WTC11 (cell line): Measurements from ENCODE around the gene PC. TPM values are rescaled to one million over a fixed set of nuclear protein-coding genes. Genes with fewer than 3 reads are reported as not detected.

Experiments used
- ATAC-seq: fragments of 200-7000 bp; cut with Tn5 transposase; 2 replicates; pipeline ENCODE4 v1.10.0; 2021; ENCODE audit warnings: mild to moderate bottlenecking, moderate library complexity
- CTCF ChIA-PET: fragments of 300-600 bp; sonication (Branson Sonifier 250); formaldehyde crosslinking; loops from one replicate; lab custom pipeline; 2021; ENCODE audit warnings: antibody characterized with exemption; lab: Charles Lee
- POLR2A ChIA-PET: fragments of 350-600 bp; sonication (Branson Sonifier 250); formaldehyde crosslinking; loops from one replicate; lab custom pipeline; 2021; ENCODE audit warnings: antibody characterized with exemption; lab: Charles Lee
- DNase-seq: peaks from one replicate; pipeline ENCODE4 v3.0.0; 2021; ENCODE audit warnings: low spot score
- H3K27ac Mint-ChIP-seq: 2 replicates; pipeline ENCODE4 v1.8.0; 2021; ENCODE audit warnings: mixed read lengths
- H3K27me3 Mint-ChIP-seq: 2 replicates; pipeline ENCODE4 v1.8.0; 2021; ENCODE audit warnings: low read depth, mild to moderate bottlenecking, moderate library complexity, mixed read lengths
- H3K36me3 Mint-ChIP-seq: 2 replicates; pipeline ENCODE4 v1.8.0; 2021; ENCODE audit warnings: mixed read lengths
- H3K4me1 Mint-ChIP-seq: 2 replicates; pipeline ENCODE4 v1.8.0; 2022; ENCODE audit warnings: mixed read lengths
- H3K4me3 Mint-ChIP-seq: 2 replicates; pipeline ENCODE4 v1.8.0; 2021; ENCODE audit warnings: mild to moderate bottlenecking, moderate library complexity, mixed read lengths
- H3K9me3 Mint-ChIP-seq: 2 replicates; pipeline ENCODE4 v1.8.0; 2021; ENCODE audit warnings: mixed read lengths
- CBFB ChIP-seq: sonication (generic); formaldehyde crosslinking; IDR thresholded peaks from 2 replicates; pipeline ENCODE4 v1.8.1; 2022; ENCODE audit warnings: mild to moderate bottlenecking, low read depth, missing genetic modification reagents
- E2F1 ChIP-seq: sonication (generic); formaldehyde crosslinking; IDR thresholded peaks from 2 replicates; pipeline ENCODE4 v1.8.0; 2022; ENCODE audit warnings: mild to moderate bottlenecking, missing genetic modification reagents
- E2F4 ChIP-seq: sonication (generic); formaldehyde crosslinking; IDR thresholded peaks from 2 replicates; pipeline ENCODE4 v1.8.1; 2022; ENCODE audit warnings: low read depth, mild to moderate bottlenecking, moderate library complexity, missing genetic modification reagents, borderline replicate concordance
- E2F5 ChIP-seq: sonication (generic); formaldehyde crosslinking; IDR thresholded peaks from 2 replicates; pipeline ENCODE4 v1.8.1; 2022; ENCODE audit warnings: mild to moderate bottlenecking, moderate library complexity, missing genetic modification reagents
- ESRRA ChIP-seq: sonication (generic); formaldehyde crosslinking; IDR thresholded peaks from 2 replicates; pipeline ENCODE4 v1.8.1; 2022; ENCODE audit warnings: mild to moderate bottlenecking, missing genetic modification reagents, borderline replicate concordance
- GRHL2 ChIP-seq: fragments of 250-450 bp; sonication (Bioruptor Pico); IDR thresholded peaks from 2 replicates; pipeline ENCODE4 v1.8.0; 2022; ENCODE audit warnings: mild to moderate bottlenecking, moderate library complexity; ENCODE audit not compliant: insufficient replicate concordance, severe bottlenecking
- JAZF1 ChIP-seq: fragments of 250-450 bp; sonication (Bioruptor Pico); IDR thresholded peaks from 2 replicates; pipeline ENCODE4 v1.9.0; 2021; ENCODE audit warnings: moderate library complexity, mild to moderate bottlenecking, inconsistent platforms
- KAT7 ChIP-seq: sonication (generic); formaldehyde crosslinking; IDR thresholded peaks from 2 replicates; pipeline ENCODE4 v1.8.1; 2023; ENCODE audit warnings: missing genetic modification reagents, mild to moderate bottlenecking, borderline replicate concordance
- MXD4 ChIP-seq: fragments of 250-450 bp; sonication (Bioruptor Pico); IDR thresholded peaks from 2 replicates; pipeline ENCODE4 v1.8.0; 2021; ENCODE audit warnings: mild to moderate bottlenecking, moderate library complexity, borderline replicate concordance
- PRRX2 ChIP-seq: fragments of 250-450 bp; sonication (Bioruptor Pico); IDR thresholded peaks from 2 replicates; pipeline ENCODE4 v1.8.0; 2021; ENCODE audit warnings: mild to moderate bottlenecking
- SOX15 ChIP-seq: fragments of 250-450 bp; sonication (Bioruptor Pico); IDR thresholded peaks from 2 replicates; pipeline ENCODE4 v1.9.0; 2021; ENCODE audit warnings: mild to moderate bottlenecking
- SP1 ChIP-seq: sonication (generic); formaldehyde crosslinking; conservative IDR thresholded peaks from 2 replicates; pipeline ENCODE4 v1.8.1; 2022; ENCODE audit warnings: missing genetic modification reagents
- USF2 ChIP-seq: sonication (generic); formaldehyde crosslinking; IDR thresholded peaks from 2 replicates; pipeline ENCODE4 v1.8.1; 2023; ENCODE audit warnings: mild to moderate bottlenecking, missing genetic modification reagents, moderate library complexity
- ZNF396 ChIP-seq: fragments of 250-450 bp; sonication (Bioruptor Pico); IDR thresholded peaks from 2 replicates; pipeline ENCODE4 v1.8.0; 2021; ENCODE audit warnings: mild to moderate bottlenecking, moderate library complexity, borderline replicate concordance
- total RNA-seq: library from RNA; stranded (reverse); gene quantifications from 3 replicates; pipeline ENCODE4 v1.2.3, GENCODE V29; 2021
- TF ChIP-seq, protein P1 (sequence below): sonication (generic); formaldehyde crosslinking; IDR thresholded peaks from 2 replicates; pipeline ENCODE4 v1.8.0; 2022; ENCODE audit warnings: missing genetic modification reagents
- TF ChIP-seq, protein P2 (sequence below): fragments of 200-600 bp; IDR thresholded peaks from 2 replicates; pipeline ENCODE4 v1.8.0; 2022; ENCODE audit warnings: antibody characterized with exemption
- TF ChIP-seq, protein P3 (sequence below): sonication (generic); formaldehyde crosslinking; IDR thresholded peaks from 2 replicates; pipeline ENCODE4 v1.8.0; 2022; ENCODE audit warnings: mild to moderate bottlenecking, missing genetic modification reagents

PC gene
- total RNA-seq, 1 experiment from 2014 or later, result 27.2 TPM

DNA sequence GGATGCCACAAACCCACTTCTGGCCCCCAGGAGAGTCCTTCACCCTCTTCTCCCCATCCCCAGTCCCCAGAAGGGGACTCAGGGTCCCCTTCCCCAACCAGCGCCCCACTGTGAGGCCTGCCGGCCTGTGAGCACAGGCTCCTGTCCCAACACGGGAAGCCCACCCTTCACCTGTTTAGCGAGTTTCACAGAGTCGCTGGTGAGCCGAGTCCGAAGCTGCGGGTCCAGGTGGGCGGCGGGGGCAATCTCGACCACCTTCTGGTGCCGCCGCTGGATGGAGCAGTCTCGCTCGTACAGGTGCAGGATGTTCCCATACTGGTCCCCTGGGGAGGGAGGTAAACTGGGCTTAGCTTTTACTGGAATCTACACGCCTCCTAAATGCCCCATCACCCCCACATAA is 88.1 kb downstream of the PC start:
- no peaks in the 10 kb centered on the region for H3K27me3 Mint-ChIP-seq
- H3K4me1 Mint-ChIP-seq, result peaks cover 10% of the 10 kb centered on the region
- POLR2A ChIA-PET, result no interaction called here
- H3K9me3 Mint-ChIP-seq, result no peaks in the 10 kb centered on the region
- H3K27ac Mint-ChIP-seq, result no peak overlapping the region
- no peak for ATAC-seq
- H3K4me3 Mint-ChIP-seq, result no peak overlapping the region
- CTCF ChIA-PET, result interaction anchor here (2.3 kb wide), 1 partner anchor 12 kb away, joined by 16 read pairs; no protein-coding TSS in a partner anchor
- no peak for DNase-seq
- H3K36me3 Mint-ChIP-seq, result no peaks in the 10 kb centered on the region
- TF ChIP-seq E2F1 (no peak), GRHL2 (no peak), E2F5 (CRISPR knock-in tag) (no peak)
- TF ChIP-seq, protein P1, sequence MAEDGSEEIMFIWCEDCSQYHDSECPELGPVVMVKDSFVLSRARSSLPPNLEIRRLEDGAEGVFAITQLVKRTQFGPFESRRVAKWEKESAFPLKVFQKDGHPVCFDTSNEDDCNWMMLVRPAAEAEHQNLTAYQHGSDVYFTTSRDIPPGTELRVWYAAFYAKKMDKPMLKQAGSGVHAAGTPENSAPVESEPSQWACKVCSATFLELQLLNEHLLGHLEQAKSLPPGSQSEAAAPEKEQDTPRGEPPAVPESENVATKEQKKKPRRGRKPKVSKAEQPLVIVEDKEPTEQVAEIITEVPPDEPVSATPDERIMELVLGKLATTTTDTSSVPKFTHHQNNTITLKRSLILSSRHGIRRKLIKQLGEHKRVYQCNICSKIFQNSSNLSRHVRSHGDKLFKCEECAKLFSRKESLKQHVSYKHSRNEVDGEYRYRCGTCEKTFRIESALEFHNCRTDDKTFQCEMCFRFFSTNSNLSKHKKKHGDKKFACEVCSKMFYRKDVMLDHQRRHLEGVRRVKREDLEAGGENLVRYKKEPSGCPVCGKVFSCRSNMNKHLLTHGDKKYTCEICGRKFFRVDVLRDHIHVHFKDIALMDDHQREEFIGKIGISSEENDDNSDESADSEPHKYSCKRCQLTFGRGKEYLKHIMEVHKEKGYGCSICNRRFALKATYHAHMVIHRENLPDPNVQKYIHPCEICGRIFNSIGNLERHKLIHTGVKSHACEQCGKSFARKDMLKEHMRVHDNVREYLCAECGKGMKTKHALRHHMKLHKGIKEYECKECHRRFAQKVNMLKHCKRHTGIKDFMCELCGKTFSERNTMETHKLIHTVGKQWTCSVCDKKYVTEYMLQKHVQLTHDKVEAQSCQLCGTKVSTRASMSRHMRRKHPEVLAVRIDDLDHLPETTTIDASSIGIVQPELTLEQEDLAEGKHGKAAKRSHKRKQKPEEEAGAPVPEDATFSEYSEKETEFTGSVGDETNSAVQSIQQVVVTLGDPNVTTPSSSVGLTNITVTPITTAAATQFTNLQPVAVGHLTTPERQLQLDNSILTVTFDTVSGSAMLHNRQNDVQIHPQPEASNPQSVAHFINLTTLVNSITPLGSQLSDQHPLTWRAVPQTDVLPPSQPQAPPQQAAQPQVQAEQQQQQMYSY, result no peak

DNA sequence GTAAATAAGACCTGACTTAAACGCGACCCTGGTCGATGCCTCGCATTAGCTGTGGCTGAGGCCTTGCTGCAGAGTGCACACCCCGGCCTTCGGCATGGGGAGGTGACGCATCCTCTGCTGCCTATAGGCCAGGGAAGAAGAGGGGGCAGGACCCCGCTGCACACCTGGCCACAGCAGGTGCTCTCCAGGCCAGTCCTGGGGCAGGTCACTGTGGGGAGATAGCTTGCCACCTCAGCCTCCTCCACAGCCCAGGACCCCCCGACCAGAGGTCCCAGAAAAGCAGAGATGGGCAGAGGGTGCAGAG is 88.7 kb downstream of the PC start:
- CTCF ChIA-PET, result interaction anchor here (2.3 kb wide), 1 partner anchor 12 kb away, joined by 16 read pairs; no protein-coding TSS in a partner anchor
- no peaks in the 10 kb centered on the region for H3K9me3 Mint-ChIP-seq
- ATAC-seq (no peak), DNase-seq (no peak)
- H3K27ac Mint-ChIP-seq, result peak overlapping the region; percentile 83
- TF ChIP-seq JAZF1 (no peak), MXD4 (CRISPR knock-in tag) (no peak), SOX15 (no peak), E2F4 (no peak), CBFB (CRISPR knock-in tag) (no peak), KAT7 (CRISPR knock-in tag) (no peak), ESRRA (CRISPR knock-in tag) (no peak), ZNF396 (no peak)
- H3K27me3 Mint-ChIP-seq, result no peaks in the 10 kb centered on the region
- no peaks in the 10 kb centered on the region for H3K36me3 Mint-ChIP-seq
- H3K4me1 Mint-ChIP-seq, result peaks cover 10% of the 10 kb centered on the region
- POLR2A ChIA-PET, result no interaction called here
- no peak overlapping the region for H3K4me3 Mint-ChIP-seq

GRCh38 chr11:66868726-66869566 is 89.2 kb downstream of the PC start:
- H3K4me1 Mint-ChIP-seq, result peaks cover 12% of the 10 kb centered on the region
- no peaks in the 10 kb centered on the region for H3K9me3 Mint-ChIP-seq
- H3K27ac Mint-ChIP-seq, result peak overlapping the region; percentile 83
- ATAC-seq, result peak; percentile 91
- POLR2A ChIA-PET, result no interaction called here
- CTCF ChIA-PET, result interaction anchor here (0.6 to 2.3 kb wide), 2 partner anchors 13 to 54 kb away, joined by 3 to 16 read pairs; no protein-coding TSS in a partner anchor
- no peaks in the 10 kb centered on the region for H3K27me3 Mint-ChIP-seq
- H3K4me3 Mint-ChIP-seq, result no peak overlapping the region
- TF ChIP-seq, protein P2, sequence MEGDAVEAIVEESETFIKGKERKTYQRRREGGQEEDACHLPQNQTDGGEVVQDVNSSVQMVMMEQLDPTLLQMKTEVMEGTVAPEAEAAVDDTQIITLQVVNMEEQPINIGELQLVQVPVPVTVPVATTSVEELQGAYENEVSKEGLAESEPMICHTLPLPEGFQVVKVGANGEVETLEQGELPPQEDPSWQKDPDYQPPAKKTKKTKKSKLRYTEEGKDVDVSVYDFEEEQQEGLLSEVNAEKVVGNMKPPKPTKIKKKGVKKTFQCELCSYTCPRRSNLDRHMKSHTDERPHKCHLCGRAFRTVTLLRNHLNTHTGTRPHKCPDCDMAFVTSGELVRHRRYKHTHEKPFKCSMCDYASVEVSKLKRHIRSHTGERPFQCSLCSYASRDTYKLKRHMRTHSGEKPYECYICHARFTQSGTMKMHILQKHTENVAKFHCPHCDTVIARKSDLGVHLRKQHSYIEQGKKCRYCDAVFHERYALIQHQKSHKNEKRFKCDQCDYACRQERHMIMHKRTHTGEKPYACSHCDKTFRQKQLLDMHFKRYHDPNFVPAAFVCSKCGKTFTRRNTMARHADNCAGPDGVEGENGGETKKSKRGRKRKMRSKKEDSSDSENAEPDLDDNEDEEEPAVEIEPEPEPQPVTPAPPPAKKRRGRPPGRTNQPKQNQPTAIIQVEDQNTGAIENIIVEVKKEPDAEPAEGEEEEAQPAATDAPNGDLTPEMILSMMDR, result peak; percentile 25; the same call in 1 of the 2 replicates
- peak; percentile 71 for TF ChIP-seq USF2 (CRISPR knock-in tag)
- TF ChIP-seq SP1 (CRISPR knock-in tag), result peak; percentile 51; the same call in 1 of the 2 replicates
- TF ChIP-seq, protein P3, sequence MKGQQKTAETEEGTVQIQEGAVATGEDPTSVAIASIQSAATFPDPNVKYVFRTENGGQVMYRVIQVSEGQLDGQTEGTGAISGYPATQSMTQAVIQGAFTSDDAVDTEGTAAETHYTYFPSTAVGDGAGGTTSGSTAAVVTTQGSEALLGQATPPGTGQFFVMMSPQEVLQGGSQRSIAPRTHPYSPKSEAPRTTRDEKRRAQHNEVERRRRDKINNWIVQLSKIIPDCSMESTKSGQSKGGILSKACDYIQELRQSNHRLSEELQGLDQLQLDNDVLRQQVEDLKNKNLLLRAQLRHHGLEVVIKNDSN (CRISPR knock-in tag), result peak; percentile 64; the same call in 1 of the 2 replicates
- no peak for TF ChIP-seq PRRX2
- TF ChIP-seq CBFB (CRISPR knock-in tag), result no peak
- H3K36me3 Mint-ChIP-seq, result no peaks in the 10 kb centered on the region
- DNase-seq, result peak; percentile 93
